Kidney epithelial cell (primary cell): ENCODE results near the gene SF3B5. TPM values are rescaled to one million over a fixed set of nuclear protein-coding genes. Genes with fewer than 3 reads are reported as not detected.
"Not testable (repeated sequence)": the region's sequence is repeated elsewhere in the genome, so short reads cannot be mapped to it uniquely, and the experiment has no call there.

Experiments
- DNase-seq: peaks from one replicate; pipeline ENCODE4 v3.0.0-alpha.2; 2010; ENCODE audit warnings: low read depth
- H3K27me3 ChIP-seq: 2 replicates; pipeline ENCODE4 v1.6.0; 2011; ENCODE audit warnings: low read length; ENCODE audit not compliant: control insufficient read depth, insufficient read depth
- H3K36me3 ChIP-seq: 2 replicates; pipeline ENCODE4 v1.5.1; 2011; ENCODE audit warnings: low read length; ENCODE audit not compliant: control insufficient read depth, insufficient read depth
- H3K4me3 ChIP-seq: 2 replicates; pipeline ENCODE4 v1.5.1; 2011; ENCODE audit warnings: low read depth, mild to moderate bottlenecking, control low read depth, low read length
- CTCF ChIP-seq: IDR thresholded peaks from 2 replicates; pipeline ENCODE4 v1.5.1; 2011; ENCODE audit warnings: mild to moderate bottlenecking, moderate library complexity, low read length, control low read depth, inconsistent platforms; ENCODE audit not compliant: insufficient read depth, poor library complexity, severe bottlenecking
- total RNA-seq: library from RNA; depleted of rRNA; stranded (reverse); fragments of >200 nt; gene quantifications from 2 replicates; pipeline ENCODE4 v1.2.3, GENCODE V29; 2015

The SF3B5 gene
- total RNA-seq, 1 donor from 2014 or later: 157 TPM

GRCh38 chr6:144047688-144048087 is 47.7 kb downstream of the SF3B5 start:
- no peak for TF ChIP-seq CTCF
- H3K36me3 ChIP-seq: no peaks in the 10 kb centered on the region
- DNase-seq: no peak
- no peaks in the 10 kb centered on the region for H3K27me3 ChIP-seq
- no peak overlapping the region for H3K4me3 ChIP-seq

GRCh38 chr6:144046672-144047071 is 48.7 kb downstream of the SF3B5 start:
- H3K4me3 ChIP-seq, DNase-seq, H3K36me3 ChIP-seq, H3K27me3 ChIP-seq: not testable (repeated sequence)

GRCh38 chr6:144044989-144045388 is 50.4 kb downstream of the SF3B5 start:
- H3K36me3 ChIP-seq, H3K4me3 ChIP-seq, DNase-seq, H3K27me3 ChIP-seq: not testable (repeated sequence)

Other genes with a start within 250 kb of the SF3B5 start
- not detected in 2 replicates for gene ZC2HC1B, start 231.1 kb downstream of the SF3B5 start, total RNA-seq
- 9.5 and 10.9 TPM in 2 replicates for gene PLAGL1, start 87.3 kb downstream of the SF3B5 start, total RNA-seq
- gene STX11, start 54.9 kb upstream of the SF3B5 start, total RNA-seq: 4.1 and 4.3 TPM in 2 replicates
- gene UTRN, start 189.8 kb upstream of the SF3B5 start, total RNA-seq: 37.9 and 69.1 TPM in 2 replicates